Astrocyte of the spinal cord (primary cell): ENCODE results near the gene KLF16.

Experiments
- DNase-seq: peaks from one replicate; pipeline ENCODE4 v3.0.0; 2011; ENCODE audit warnings: low read depth, low spot score
- H3K4me3 ChIP-seq: 2 replicates; pipeline ENCODE4 v1.5.1; 2011; ENCODE audit warnings: low read depth, mild to moderate bottlenecking, low read length, moderate library complexity
- in situ Hi-C: cut with HindIII; loops from 2 replicates; pipeline ENCODE4 v1.10.0; 2017; ENCODE audit warnings: low sequenced_read_pairs
- TF ChIP-seq, protein P1 (sequence below): IDR thresholded peaks from 2 replicates; pipeline ENCODE4 v1.5.1; 2012; ENCODE audit warnings: low read depth, mild to moderate bottlenecking, low read length, inconsistent platforms

The KLF16 gene

GRCh38 chr19:1841209-1841924, 22.0 kb downstream of the KLF16 start:
- in situ Hi-C loops: no loop called here
- no peak overlapping the region for H3K4me3 ChIP-seq
- TF ChIP-seq, protein P1, sequence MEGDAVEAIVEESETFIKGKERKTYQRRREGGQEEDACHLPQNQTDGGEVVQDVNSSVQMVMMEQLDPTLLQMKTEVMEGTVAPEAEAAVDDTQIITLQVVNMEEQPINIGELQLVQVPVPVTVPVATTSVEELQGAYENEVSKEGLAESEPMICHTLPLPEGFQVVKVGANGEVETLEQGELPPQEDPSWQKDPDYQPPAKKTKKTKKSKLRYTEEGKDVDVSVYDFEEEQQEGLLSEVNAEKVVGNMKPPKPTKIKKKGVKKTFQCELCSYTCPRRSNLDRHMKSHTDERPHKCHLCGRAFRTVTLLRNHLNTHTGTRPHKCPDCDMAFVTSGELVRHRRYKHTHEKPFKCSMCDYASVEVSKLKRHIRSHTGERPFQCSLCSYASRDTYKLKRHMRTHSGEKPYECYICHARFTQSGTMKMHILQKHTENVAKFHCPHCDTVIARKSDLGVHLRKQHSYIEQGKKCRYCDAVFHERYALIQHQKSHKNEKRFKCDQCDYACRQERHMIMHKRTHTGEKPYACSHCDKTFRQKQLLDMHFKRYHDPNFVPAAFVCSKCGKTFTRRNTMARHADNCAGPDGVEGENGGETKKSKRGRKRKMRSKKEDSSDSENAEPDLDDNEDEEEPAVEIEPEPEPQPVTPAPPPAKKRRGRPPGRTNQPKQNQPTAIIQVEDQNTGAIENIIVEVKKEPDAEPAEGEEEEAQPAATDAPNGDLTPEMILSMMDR: no peak
- DNase-seq: no peak

GRCh38 chr19:1840541-1841115, 22.8 kb downstream of the KLF16 start:
- TF ChIP-seq, protein P1: no peak

GRCh38 chr19:1839658-1840540, 23.5 kb downstream of the KLF16 start:
- H3K4me3 ChIP-seq: no peak overlapping the region
- in situ Hi-C loops: no loop called here
- TF ChIP-seq, protein P1: no peak
- no peak for DNase-seq

More at GRCh38 chr19:1840541-1841115, 22.8 kb downstream of the KLF16 start:
- DNase-seq: no peak
- H3K4me3 ChIP-seq: no peak overlapping the region
- in situ Hi-C loops: no loop called here

GRCh38 chr19:1837625-1838105, 25.7 kb downstream of the KLF16 start:
- no peak for DNase-seq
- in situ Hi-C loops: no loop called here
- no peak overlapping the region for H3K4me3 ChIP-seq
- TF ChIP-seq, protein P1: peak; percentile 99

DNA sequence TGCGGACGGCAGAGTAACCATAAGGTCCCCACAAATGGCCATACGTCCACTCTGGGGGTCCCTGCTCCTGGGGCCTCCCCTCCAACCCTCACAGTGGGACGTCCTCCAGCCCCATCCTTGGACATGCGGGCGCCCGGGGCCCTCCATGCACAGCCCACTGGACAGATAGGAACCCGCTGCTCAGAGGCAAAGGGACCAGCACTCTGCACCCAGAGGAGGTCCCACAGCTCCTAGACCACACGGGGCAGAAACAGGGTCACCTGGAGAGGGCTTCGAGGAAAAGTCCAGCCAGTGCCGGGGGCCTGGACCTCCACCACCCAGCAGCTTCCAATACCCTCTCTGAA, 26.2 kb downstream of the KLF16 start:
- no peak overlapping the region for H3K4me3 ChIP-seq
- in situ Hi-C loops: no loop called here
- no peak for DNase-seq
- TF ChIP-seq, protein P1: no peak

GRCh38 chr19:1836458-1837221, 26.7 kb downstream of the KLF16 start:
- H3K4me3 ChIP-seq: no peak overlapping the region
- in situ Hi-C loops: no loop called here
- no peak for DNase-seq
- TF ChIP-seq, protein P1: no peak
